HEK293 (cell line): Measurements from ENCODE around the gene TRAF3IP1.

ENCODE experiments used
- CTCF ChIA-PET: fragments of 350-600 bp; formaldehyde crosslinking; extraction: SDS; loops from one replicate; lab custom pipeline; 2021; ENCODE audit warnings: antibody characterized with exemption; lab: Yijun Ruan, JAX
- POLR2A ChIA-PET: fragments of 300-600 bp; formaldehyde crosslinking; extraction: SDS; loops from one replicate; lab custom pipeline; 2020; ENCODE audit warnings: antibody characterized with exemption, inconsistent platforms; lab: Yijun Ruan, JAX
- H3K27ac ChIP-seq: fragments of 200-500 bp; sonication (Bioruptor generic); 2 replicates; pipeline ENCODE4 v1.5.1; 2014; ENCODE audit warnings: low read depth, low read length, control low read depth, inconsistent platforms; ENCODE audit errors: extremely low read depth
- H3K36me3 ChIP-seq, 2 experiments: fragments of 200-500 bp in 1 of 2; sonication (Bioruptor generic) in 1 of 2; 1 replicate in 1 of 2; 2 replicates in 1 of 2; pipeline ENCODE4 v1.5.1; 2014 to 2017; ENCODE audit warnings: inconsistent platforms in 2 of 2, low read length in 2 of 2; ENCODE audit not compliant: control insufficient read depth in 2 of 2, insufficient read depth in 1 of 2
- H3K4me1 ChIP-seq: fragments of 200-500 bp; sonication (Bioruptor generic); 2 replicates; pipeline ENCODE4 v1.5.1; 2014; ENCODE audit warnings: mild to moderate bottlenecking, low read length, inconsistent platforms; ENCODE audit not compliant: control insufficient read depth, insufficient read depth
- H3K4me3 ChIP-seq: 2 replicates; pipeline ENCODE4 v1.5.1; 2011; ENCODE audit warnings: low read depth, mild to moderate bottlenecking, control low read depth, low read length, moderate library complexity
- H3K9me3 ChIP-seq: fragments of 200-500 bp; sonication (Bioruptor generic); 2 replicates; pipeline ENCODE4 v1.5.1; 2014; ENCODE audit warnings: low read depth, low read length, inconsistent platforms; ENCODE audit not compliant: control insufficient read depth, insufficient read depth
- CTCF ChIP-seq: fragments of 450-650 bp; formaldehyde crosslinking; IDR thresholded peaks from 2 replicates; pipeline ENCODE4 v1.5.1; 2016; ENCODE audit warnings: missing biosample characterization, missing genetic modification characterization
- GLI2 ChIP-seq: fragments of 450-650 bp; formaldehyde crosslinking; IDR thresholded peaks from 2 replicates; pipeline ENCODE4; 2017; ENCODE audit warnings: missing biosample characterization, missing genetic modification characterization, low read depth, borderline replicate concordance
- GLI4 ChIP-seq: fragments of 450-650 bp; formaldehyde crosslinking; IDR thresholded peaks from 2 replicates; pipeline ENCODE4 v1.5.1; 2016; ENCODE audit warnings: missing biosample characterization, missing genetic modification characterization
- KLF1 ChIP-seq: fragments of 450-650 bp; formaldehyde crosslinking; IDR thresholded peaks from 2 replicates; pipeline ENCODE4 v1.5.1; 2016; ENCODE audit warnings: missing biosample characterization, missing genetic modification characterization
- PBX3 ChIP-seq: sonication (generic); formaldehyde crosslinking; IDR thresholded peaks from 2 replicates; pipeline ENCODE4 v1.8.1; 2022; ENCODE audit warnings: mild to moderate bottlenecking, moderate library complexity, missing genetic modification reagents
- PRDM4 ChIP-seq: fragments of 450-650 bp; formaldehyde crosslinking; IDR thresholded peaks from 2 replicates; pipeline ENCODE4 v1.5.1; 2017; ENCODE audit warnings: missing biosample characterization, missing genetic modification characterization
- SETDB1 ChIP-seq: IDR thresholded peaks from one replicate; pipeline ENCODE4 v1.6.1; 2017; ENCODE audit warnings: mild to moderate bottlenecking, low read length, moderate library complexity, mixed read lengths; ENCODE audit not compliant: insufficient read length
- SP2 ChIP-seq: fragments of 450-650 bp; formaldehyde crosslinking; IDR thresholded peaks from 2 replicates; pipeline ENCODE4 v1.5.1; 2016; ENCODE audit warnings: missing biosample characterization, missing genetic modification characterization
- SP3 ChIP-seq: fragments of 450-650 bp; formaldehyde crosslinking; IDR thresholded peaks from 2 replicates; pipeline ENCODE4 v1.5.1; 2016; ENCODE audit warnings: missing biosample characterization, missing genetic modification characterization
- TSHZ1 ChIP-seq: fragments of 450-650 bp; formaldehyde crosslinking; IDR thresholded peaks from 2 replicates; pipeline ENCODE4 v1.5.1; 2016; ENCODE audit warnings: missing biosample characterization, missing genetic modification characterization, borderline replicate concordance
- ZBTB21 ChIP-seq: fragments of 450-650 bp; formaldehyde crosslinking; IDR thresholded peaks from 2 replicates; pipeline ENCODE4 v1.5.1; 2017; ENCODE audit warnings: missing biosample characterization, missing genetic modification characterization
- ZBTB49 ChIP-seq: fragments of 450-650 bp; formaldehyde crosslinking; IDR thresholded peaks from 2 replicates; pipeline ENCODE4 v1.5.1; 2016; ENCODE audit warnings: missing biosample characterization, missing genetic modification characterization, low read depth
- ZNF335 ChIP-seq: fragments of 450-650 bp; formaldehyde crosslinking; conservative IDR thresholded peaks from 2 replicates; pipeline ENCODE4 v1.5.1; 2016; ENCODE audit warnings: missing biosample characterization, missing genetic modification characterization
- ZNF530 ChIP-seq: fragments of 450-650 bp; formaldehyde crosslinking; IDR thresholded peaks from 2 replicates; pipeline ENCODE4 v1.5.1; 2016; ENCODE audit warnings: low read depth, missing biosample characterization, missing genetic modification characterization
- ZNF571 ChIP-seq: fragments of 450-650 bp; formaldehyde crosslinking; IDR thresholded peaks from 2 replicates; pipeline ENCODE4 v1.5.0; 2017; ENCODE audit warnings: missing biosample characterization, missing genetic modification characterization
- ZNF580 ChIP-seq: fragments of 450-650 bp; formaldehyde crosslinking; IDR thresholded peaks from 2 replicates; pipeline ENCODE4 v1.5.1; 2016; ENCODE audit warnings: missing biosample characterization, missing genetic modification characterization
- ZNF639 ChIP-seq: fragments of 450-650 bp; formaldehyde crosslinking; IDR thresholded peaks from 2 replicates; pipeline ENCODE4 v1.5.1; 2016; ENCODE audit warnings: missing biosample characterization, missing genetic modification characterization
- ZNF677 ChIP-seq: fragments of 450-650 bp; IDR thresholded peaks from 2 replicates; pipeline ENCODE4 v1.5.0; 2018; ENCODE audit warnings: missing biosample characterization, mild to moderate bottlenecking, missing genetic modification characterization, moderate library complexity
- ZNF76 ChIP-seq: fragments of 450-650 bp; formaldehyde crosslinking; IDR thresholded peaks from 2 replicates; pipeline ENCODE4; 2016; ENCODE audit warnings: low read depth, missing biosample characterization, missing genetic modification characterization, borderline replicate concordance

The TRAF3IP1 gene

GRCh38 chr2:238382381-238382781, 62.1 kb downstream of the TRAF3IP1 start:
- POLR2A ChIA-PET = interaction anchor here (0.6 kb wide), 1 partner anchor 29 kb away, joined by 4 read pairs; no protein-coding TSS in a partner anchor
- H3K4me1 ChIP-seq = no peaks in the 10 kb centered on the region; the same call in 1 of the 2 replicates

More at GRCh38 chr2:238382381-238382781, 62.1 kb downstream of the TRAF3IP1 start:
- no peak for TF ChIP-seq ZNF639 (tag by site-specific recombination)
- no peak for TF ChIP-seq ZNF571 (tag by site-specific recombination)
- no peak for TF ChIP-seq ZBTB21 (tag by site-specific recombination)
- TF ChIP-seq SETDB1 = no peak
- no peak for TF ChIP-seq ZNF677 (tag by site-specific recombination)
- no peak for TF ChIP-seq ZBTB49 (tag by site-specific recombination)
- no peak for TF ChIP-seq ZNF580
- TF ChIP-seq TSHZ1 (tag by site-specific recombination) = no peak
- no peak for TF ChIP-seq ZNF335 (tag by site-specific recombination)
- TF ChIP-seq GLI4 (tag by site-specific recombination) = no peak
- no peak for TF ChIP-seq ZNF76 (tag by site-specific recombination)
- no peak for TF ChIP-seq PRDM4 (tag by site-specific recombination)
- TF ChIP-seq KLF1 = no peak
- no peak for TF ChIP-seq PBX3 (CRISPR knock-in tag)
- no peak for TF ChIP-seq SP3 (tag by site-specific recombination)
- TF ChIP-seq ZNF530 = no peak
- no peak for TF ChIP-seq CTCF (tag by site-specific recombination)
- no peak for TF ChIP-seq GLI2 (tag by site-specific recombination)
- no peak for TF ChIP-seq SP2 (tag by site-specific recombination)
- TF ChIP-seq, all 188 proteins: peak for 0
- CTCF ChIA-PET = interaction anchor here (0.7 kb wide), 1 partner anchor 14 kb away, joined by 5 read pairs; no protein-coding TSS in a partner anchor
- H3K36me3 ChIP-seq = peaks cover 0 to 23% of the 10 kb centered on the region in 2 experiments; a peak in 1 of 3 replicates
- H3K9me3 ChIP-seq = no peaks in the 10 kb centered on the region
- H3K4me3 ChIP-seq = no peak overlapping the region
- H3K27ac ChIP-seq = no peak overlapping the region
